GM13976 (cell line): ENCODE results near the gene KCNMA1.
A peak's percentile ranks its signal among the peaks of the same experiment; 100 is the strongest.

Source experiments
- DNase-seq: peaks from one replicate; pipeline ENCODE4 v3.0.0; 2012; ENCODE audit warnings: low spot score
- in situ Hi-C: fragments of 300-500 bp; cut with MboI; formaldehyde crosslinking; loops from one replicate; pipeline ENCODE4 v1.12.0; 2022; ENCODE audit warnings: low sequenced_read_pairs, mixed read lengths, inconsistent platforms; ENCODE audit not compliant: unreplicated experiment
- TF ChIP-seq, protein P1 (sequence below): IDR thresholded peaks from 2 replicates; pipeline ENCODE4 v1.5.1; 2012; ENCODE audit warnings: borderline replicate concordance, mild to moderate bottlenecking; ENCODE audit not compliant: insufficient read depth; ENCODE audit errors: extremely low read depth, missing control alignments, control extremely low read depth

The KCNMA1 gene

GRCh38 chr10:77648472-77648871 is 10.9 kb upstream of the KCNMA1 start:
- in situ Hi-C loops, result loop anchor here (10.0 kb wide), 1 partner anchor 474 kb away; no protein-coding TSS in a partner anchor
- TF ChIP-seq, protein P1, sequence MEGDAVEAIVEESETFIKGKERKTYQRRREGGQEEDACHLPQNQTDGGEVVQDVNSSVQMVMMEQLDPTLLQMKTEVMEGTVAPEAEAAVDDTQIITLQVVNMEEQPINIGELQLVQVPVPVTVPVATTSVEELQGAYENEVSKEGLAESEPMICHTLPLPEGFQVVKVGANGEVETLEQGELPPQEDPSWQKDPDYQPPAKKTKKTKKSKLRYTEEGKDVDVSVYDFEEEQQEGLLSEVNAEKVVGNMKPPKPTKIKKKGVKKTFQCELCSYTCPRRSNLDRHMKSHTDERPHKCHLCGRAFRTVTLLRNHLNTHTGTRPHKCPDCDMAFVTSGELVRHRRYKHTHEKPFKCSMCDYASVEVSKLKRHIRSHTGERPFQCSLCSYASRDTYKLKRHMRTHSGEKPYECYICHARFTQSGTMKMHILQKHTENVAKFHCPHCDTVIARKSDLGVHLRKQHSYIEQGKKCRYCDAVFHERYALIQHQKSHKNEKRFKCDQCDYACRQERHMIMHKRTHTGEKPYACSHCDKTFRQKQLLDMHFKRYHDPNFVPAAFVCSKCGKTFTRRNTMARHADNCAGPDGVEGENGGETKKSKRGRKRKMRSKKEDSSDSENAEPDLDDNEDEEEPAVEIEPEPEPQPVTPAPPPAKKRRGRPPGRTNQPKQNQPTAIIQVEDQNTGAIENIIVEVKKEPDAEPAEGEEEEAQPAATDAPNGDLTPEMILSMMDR, result no peak
- no peak for DNase-seq

GRCh38 chr10:77647543-77648293 is 10.1 kb upstream of the KCNMA1 start:
- TF ChIP-seq, protein P1, result no peak
- in situ Hi-C loops, result loop anchor here (10.0 kb wide), 1 partner anchor 473 kb away; no protein-coding TSS in a partner anchor
- no peak for DNase-seq

DNA sequence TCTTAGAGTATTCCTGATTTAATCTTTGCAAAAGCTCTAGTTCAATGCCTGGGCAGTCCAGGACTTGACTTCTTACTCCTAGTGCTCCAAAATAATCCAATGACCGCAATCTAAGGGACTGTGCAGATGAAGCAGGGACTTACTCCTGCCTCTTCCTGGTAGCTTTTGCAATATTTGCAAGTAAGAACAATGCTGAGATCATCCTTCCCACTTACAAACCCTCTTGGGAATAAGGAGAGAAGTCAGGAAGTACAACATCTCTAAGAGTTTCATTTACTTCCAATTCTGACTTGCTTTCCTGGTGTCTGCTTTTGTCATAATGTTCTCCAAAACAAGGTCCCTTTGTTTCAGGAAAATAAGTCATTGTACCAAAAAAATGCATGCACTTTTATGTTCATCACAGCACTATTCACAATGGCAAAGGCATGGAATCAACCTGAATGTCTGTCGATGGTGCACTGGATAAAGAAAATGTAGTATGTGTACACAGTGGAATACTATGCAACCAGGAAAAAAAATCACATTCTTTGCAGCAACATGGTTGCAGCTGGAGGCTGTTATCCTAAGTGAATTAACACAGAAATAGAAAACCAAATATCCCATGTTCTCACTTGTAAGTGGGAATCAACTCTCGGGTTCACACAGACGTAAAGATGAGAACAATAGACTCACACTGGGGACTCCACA is 7.1 kb upstream of the KCNMA1 start:
- TF ChIP-seq, protein P1, result no peak
- no peak for DNase-seq
- in situ Hi-C loops, result loop anchor here (10.0 kb wide), 1 partner anchor 470 kb away; no protein-coding TSS in a partner anchor

DNA sequence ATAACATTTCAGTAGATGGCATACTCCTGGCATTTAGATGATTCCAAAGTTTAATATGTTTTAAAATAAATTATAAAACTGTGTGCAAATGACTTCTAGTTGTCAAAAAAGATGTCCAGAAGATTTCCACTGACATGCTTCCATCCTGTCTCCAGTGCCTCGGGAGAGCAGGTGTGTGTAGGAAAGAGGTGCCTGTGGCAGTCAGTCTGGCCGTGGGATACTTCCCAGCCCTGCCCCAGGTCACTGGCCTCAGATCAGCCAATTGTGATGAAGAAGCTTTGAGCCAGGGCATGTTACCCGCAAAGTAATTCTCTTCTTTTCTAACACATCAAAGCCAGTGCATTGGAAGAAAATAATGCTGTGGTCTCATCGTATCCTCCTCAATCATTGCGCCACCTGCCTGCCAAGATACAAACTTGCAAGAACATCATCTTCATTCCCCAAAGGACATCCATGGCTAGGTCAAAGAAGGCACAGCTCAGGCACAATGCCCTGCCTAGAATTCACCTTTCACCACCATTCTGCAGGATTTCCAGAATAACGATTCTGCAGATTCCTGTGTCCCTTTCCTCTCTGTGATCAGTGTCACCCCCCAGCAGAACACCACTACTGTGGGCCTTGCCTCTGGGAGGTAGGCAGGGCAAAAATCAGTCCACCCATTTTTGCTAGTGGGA is 6.3 kb upstream of the KCNMA1 start:
- TF ChIP-seq, protein P1, result peak; percentile 60
- DNase-seq, result peak; percentile 49
- in situ Hi-C loops, result loop anchor here (10.0 kb wide), 1 partner anchor 469 kb away; no protein-coding TSS in a partner anchor

DNA sequence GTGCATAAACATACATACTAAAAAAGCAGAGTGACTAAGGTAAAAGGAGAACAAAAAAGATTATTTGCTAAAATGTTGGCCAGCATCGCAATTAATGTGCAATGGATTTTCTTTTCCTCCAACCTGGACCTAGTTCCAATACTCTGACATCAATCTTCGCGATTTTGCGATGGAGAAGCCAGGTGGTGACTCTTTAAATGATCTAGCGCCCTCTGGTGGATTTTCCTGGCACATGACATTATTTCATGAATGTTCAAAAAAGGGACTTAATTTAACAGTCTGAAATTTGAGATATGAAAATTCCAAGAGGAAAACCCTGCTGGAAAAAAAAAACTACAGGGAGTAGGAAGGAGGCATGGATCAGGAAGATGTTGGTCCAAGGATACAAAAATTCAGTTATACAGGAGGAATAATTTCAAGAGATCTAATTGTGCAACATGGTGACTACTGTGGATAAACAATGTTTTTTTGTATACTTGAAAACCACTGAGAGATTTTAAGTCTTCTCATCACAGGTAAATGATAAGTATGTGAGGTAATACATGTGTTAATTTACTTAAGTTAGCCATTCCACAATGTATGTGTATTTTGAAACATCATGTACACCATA is 4.3 kb upstream of the KCNMA1 start:
- in situ Hi-C loops, result loop anchor here (10.0 kb wide), 1 partner anchor 467 kb away; no protein-coding TSS in a partner anchor
- TF ChIP-seq, protein P1, result peak; percentile 55
- peak; percentile 69 for DNase-seq

DNA sequence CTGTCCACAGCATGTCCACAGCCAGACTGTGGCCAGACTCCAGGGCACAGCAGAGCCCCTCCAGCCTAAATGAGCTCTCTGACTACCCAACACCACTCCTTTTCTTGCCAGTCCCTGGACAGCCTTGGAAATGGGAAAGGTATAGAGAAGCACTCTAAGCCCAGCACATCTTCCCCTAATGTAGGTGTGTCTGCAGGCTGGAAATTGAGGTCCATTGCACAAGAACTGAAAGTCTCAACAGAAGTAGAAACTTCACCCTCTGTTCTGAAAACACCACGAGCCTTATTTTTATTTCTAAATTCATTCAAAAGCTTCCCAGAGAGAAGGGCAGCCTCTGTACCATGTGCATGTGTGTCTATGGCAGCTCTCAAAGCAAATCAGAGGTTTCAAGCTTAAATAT is 3.7 kb upstream of the KCNMA1 start:
- no peak for DNase-seq
- TF ChIP-seq, protein P1, result no peak
- in situ Hi-C loops, result loop anchor here (10.0 kb wide), 1 partner anchor 467 kb away; no protein-coding TSS in a partner anchor
